GM19043 (cell line): ENCODE data around the gene EML4.

ENCODE experiments used
- ATAC-seq: cut with Tn5 transposase; IDR thresholded peaks from one replicate; pipeline ENCODE4 v1.9.1; 2021; ENCODE audit warnings: low read depth; ENCODE audit not compliant: unreplicated experiment

The EML4 gene

DNA sequence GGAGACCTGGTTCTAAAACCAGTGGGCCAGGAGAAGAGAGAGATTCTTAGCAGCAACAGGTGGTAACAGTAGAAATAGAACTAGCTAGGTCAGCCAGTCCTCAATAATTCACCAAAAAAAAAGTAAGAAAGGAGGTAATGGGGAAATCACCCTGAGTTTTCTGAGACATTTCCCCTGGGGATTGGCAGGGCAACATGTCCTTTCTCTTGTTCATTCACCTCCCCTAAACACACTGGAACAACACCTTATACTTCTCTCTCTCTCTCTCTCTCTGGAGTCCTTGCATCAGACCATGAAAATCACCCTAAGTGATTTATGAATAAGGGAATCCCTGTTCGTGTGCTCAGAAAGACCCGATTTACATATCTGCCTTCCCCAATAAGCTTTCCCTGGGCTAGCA is 127.1 kb downstream of the EML4 start:
- peak; percentile 58 for ATAC-seq

DNA sequence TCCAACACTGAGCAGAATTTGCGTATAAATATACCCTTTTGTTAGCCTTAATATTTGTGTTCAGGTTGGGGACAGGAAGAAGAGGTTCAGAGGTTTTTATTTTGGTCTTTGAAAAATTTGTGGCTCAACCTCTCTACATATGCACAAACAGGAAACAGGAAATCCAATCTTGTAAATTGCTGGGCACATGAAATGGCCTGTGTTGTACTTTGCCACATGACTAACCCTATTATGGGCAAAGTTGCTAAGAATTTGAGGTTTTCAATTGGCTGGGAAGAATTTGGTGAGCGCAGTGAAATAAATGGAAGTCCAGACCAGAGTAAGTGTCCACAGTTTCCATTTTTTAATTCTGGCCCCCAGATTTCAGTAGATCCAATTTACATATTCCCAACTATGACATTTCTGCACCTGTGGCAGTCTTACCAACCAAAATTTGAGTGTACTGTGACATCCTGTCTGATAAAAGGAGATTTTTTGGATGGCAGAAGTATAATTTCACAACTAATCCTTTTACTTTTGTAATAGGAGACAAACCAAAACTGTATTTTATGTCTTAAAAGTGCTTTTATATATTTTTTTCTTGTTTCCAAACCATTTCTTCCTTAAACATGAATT is 128.3 kb downstream of the EML4 start:
- no peak for ATAC-seq

DNA sequence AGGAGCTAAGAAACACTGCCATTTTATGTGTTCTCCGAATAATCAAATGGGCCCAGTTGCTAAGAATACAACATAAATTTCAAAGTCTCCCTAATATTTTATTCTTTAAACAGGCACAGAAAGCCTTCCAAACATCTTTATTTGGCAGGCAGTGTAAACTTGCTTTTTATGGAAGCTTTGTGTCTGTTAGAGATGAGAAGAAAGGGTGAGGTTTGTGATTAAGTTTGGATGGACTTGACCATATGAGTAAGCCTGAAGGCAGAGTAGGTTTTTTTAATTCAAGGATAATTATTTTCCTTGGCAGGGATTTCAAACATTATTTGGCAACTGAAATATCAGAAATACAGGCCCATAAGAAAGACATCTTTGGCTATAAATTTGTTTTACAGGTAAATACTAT is 129.0 kb downstream of the EML4 start:
- no peak for ATAC-seq

DNA sequence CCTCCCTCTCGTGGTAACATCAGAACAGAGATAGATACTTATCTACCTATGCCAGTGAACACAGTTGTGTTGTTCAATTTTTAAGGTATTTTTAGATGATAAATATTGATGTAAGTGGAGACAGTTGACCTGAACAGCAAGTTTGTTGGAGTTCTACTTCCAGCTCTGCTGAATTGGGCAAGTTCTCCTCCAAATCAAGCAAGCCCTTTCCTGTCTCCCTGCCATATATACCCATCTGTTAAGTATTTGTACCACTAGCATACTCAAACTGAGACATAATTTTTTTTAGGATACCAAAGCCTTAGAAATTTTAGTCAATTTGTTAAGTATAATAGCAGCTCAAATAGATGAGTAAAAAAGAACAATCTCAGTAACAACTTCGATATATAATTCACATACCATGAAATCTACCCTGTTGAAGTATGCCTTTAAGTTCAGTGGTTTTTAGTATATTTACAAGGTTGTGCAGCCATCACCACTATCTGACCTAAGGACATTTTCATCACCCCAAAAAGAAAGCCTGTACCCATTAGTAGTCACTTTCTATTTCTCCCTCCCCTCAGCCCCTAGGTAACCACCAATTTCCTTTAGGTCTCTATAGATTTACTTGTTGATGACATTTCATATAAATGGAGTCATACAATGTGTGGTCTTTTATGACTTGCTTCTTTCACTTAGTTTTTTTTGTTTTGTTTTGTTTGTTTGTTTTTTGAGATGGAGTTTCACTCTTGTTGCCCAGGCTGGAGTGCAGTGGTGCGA is 130.0 kb downstream of the EML4 start:
- ATAC-seq: no peak

DNA sequence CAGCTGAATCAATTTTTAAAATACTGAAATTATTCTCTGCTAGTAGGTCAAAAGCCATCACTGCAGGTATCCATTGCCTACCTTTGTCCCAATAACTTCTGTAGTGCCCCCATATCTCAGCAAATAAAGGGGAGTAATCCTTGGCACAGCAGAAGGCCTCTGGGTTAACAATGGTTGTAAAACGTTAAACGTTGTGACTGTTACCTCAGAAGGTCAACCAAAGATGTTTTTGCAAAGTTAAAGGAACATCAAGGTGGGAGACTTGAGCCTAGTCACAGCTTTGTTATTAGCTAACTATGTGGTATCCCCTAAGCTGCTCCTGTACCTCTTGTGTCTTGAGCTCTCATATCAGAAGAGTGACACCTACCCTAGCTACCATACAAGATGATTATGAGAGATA is 131.4 kb downstream of the EML4 start:
- no peak for ATAC-seq

DNA sequence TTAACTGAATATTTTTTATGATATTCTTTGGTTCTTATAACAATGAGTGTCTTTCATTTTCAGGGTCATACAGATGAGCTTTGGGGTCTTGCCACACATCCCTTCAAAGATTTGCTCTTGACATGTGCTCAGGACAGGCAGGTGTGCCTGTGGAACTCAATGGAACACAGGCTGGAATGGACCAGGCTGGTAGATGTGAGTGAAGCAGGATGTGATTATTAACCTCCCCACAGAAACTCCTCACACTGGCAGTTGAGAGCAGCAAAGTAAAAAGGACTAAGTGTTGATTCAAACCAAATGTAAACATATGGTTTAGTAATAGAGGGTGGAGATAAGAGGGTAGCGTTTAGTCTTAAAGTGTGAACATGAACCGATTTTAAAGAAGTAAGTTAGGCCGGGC is 134.1 kb downstream of the EML4 start:
- ATAC-seq: no peak

DNA sequence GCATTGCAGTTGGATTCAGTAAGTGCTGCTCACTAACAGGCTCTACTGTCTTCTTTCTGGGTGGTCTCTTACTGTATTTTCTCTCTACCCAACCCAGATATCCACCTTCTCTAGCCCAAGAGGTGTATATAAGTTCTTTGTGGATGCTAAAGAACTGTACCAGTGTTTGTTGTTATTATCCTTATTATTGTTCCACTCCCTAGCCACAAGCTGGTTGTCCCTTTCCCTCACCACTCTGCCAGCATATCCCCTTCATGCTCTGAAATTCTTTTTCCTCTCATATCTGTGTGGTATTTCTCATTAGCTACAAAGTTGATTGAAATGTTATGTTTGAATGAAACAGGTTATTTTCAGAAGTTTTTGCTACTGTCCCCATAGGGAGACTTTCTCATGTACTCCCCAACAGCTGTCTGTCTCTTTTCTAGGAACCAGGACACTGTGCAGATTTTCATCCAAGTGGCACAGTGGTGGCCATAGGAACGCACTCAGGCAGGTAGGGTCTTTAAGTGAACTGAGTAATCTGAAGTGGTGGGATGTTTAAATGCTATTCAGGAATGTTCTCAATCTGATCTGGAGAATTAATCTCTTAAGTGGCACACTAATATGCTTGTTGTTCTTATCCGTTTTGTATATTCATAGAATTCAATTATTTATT is 135.0 kb downstream of the EML4 start:
- no peak for ATAC-seq

DNA sequence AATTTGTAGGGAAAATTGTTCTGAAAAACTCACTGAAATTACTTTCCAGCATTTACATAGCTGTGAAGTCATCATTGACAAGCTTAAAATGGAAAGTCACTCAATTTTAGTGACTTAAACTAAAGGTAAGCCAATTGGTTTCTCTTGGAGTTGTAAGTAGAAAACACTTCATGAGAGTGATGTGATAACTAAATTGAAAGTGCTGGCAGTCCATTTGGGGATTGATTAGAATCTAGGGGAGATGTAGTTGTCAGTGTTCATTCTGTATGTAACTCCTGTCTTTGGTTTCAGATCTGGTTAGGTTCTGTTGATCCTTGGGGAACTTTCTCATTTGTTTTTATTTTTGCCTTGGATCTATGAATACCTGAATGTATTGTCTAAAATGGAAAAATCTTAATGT is 138.0 kb downstream of the EML4 start:
- no peak for ATAC-seq

DNA sequence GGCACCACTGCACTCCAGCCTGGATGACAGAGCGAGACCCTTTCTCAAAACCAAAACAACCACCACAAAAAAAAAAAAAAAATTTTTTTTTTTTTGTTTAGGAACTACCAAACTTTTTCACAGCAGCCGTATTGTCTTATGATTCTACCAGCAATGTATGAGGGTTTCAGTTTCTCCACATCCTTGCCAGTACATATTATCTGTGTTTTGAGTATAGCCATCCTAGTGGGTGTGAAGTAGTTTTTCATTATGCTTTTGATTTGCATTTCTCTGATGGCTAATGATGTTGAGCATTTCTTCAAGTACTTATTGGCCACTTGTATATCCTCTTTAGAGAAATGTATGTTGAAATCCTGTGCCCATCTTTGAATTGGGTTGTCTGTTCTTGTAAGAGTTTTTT is 140.2 kb downstream of the EML4 start:
- no peak for ATAC-seq

DNA sequence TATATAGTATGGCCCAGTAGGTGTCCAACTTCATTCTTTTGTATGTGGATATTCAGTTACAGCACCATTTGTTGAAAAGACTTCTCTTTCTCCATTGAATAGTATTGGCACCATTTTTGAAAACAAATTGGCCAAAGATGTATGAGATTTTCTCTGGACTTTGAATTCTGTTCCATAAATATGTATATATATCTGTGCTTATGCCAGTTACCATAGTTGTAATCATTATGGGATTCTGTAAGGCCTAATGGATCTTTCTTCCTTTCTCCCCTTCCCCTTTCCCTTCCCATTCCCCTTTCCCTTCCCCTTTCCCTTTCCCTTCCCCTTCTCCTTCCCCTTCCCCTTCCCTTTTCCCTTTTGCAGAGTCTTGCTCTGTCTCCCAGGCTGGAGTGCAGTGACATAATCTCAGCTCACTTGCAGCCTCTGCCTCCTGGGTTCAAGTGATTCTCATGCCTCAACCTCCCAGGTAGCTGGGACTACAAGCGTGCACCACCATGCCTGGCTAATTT is 140.9 kb downstream of the EML4 start:
- ATAC-seq: no peak

DNA sequence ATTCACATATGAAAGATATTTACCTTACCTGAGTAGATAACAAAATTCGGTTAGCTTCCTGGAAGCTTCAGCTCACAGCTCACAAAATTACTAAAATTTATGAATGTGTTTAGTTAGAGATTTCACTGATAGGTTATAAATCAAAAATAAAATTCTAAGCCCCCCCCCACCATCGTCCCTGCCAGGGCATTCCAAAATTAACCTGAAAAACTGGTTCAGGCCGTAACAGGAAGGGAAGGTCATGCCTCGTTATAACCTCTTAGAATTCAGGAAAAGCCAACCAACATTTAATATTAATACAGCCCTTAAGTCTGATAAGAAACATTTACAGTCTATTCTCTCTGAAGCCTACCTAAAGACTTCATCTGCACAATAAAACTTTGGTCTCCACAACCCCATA is 143.0 kb downstream of the EML4 start:
- ATAC-seq: no peak

DNA sequence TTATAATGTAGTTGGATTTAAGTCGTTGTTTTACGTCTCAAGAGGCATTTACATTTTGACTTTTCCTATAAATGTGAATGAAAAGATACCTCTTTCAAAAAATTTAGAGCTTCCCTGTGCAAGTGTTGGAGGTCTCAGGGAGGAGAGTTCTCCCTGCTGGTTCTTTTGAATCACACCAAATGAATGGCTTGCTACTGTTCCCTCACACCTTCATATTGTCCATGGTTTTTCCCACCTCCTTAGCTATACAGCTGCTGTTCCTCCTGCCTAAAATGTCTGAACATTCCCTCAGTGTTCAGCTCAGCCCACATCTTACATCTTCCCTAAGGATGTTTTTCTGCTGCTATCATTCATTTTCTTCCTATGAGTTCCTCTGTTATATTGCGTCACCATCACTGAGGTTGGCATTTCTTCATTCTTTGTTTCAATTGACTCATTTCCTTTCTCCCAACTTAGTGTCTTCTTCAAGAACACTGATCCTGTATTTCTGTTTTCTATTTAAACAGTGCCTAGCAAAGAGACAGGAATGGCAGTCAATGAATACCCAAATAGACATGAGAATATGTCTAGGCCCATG is 145.8 kb downstream of the EML4 start:
- no peak for ATAC-seq

DNA sequence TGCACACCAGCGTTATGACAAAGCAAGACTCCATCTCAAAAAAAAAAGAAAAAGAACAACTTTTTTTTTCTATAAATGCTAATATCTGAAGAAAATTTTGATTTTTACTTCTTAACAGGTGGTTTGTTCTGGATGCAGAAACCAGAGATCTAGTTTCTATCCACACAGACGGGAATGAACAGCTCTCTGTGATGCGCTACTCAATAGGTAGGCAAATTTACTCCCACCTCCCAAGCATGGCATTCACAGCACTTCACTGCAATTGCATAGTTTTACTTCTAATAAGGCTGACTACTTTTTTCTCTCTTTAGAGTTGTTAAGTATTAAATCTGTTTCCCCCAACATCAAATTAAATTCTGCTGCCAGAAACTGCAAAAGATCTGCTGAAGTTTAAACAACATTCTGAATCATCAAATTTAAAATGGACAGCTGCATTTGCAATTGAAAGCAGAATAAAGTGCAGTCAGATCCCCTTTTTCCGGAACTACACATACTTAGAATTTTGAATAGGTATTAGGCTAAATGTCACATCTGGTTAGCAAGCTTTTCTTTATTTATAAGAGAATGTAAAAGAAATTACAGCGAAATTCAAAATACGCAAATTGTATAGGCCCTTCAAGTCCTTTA is 146.8 kb downstream of the EML4 start:
- no peak for ATAC-seq

DNA sequence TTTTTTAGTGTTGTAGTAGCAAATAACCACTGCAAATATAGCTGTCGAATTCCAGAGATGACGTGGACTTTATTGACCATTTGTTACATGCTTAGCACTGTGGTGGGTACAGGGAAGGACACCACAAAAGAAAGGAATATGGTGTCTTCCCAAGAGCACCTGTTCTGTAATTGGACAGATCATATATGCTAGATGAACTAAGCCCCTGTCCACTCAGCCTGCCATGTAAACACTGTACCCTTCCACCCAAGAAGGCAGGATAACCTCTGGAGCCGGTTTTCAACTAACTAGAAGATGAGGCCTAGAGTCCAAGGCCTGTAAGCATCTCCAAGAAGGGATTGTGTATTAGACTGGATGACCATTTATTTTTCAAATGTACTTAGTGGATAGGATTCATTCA is 147.8 kb downstream of the EML4 start:
- ATAC-seq: no peak

DNA sequence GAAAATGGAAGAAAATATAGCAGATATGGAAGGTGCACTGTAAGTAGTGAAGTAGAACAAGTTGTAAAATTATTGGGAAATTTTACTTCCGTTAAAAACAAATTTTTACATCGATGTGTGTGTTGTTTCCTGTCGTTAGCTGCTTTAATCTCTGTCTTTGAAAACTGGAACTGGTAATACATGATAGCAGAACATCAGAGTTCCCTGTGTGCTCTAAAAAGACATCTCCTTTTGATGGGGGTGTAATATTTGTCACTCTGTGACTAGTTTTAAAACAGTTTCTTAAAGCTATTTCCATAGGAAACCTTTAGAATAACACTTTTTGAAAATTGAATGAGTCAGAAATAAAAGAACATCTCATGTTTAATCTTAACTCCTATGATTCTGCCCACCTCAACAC is 148.3 kb downstream of the EML4 start:
- no peak for ATAC-seq

DNA sequence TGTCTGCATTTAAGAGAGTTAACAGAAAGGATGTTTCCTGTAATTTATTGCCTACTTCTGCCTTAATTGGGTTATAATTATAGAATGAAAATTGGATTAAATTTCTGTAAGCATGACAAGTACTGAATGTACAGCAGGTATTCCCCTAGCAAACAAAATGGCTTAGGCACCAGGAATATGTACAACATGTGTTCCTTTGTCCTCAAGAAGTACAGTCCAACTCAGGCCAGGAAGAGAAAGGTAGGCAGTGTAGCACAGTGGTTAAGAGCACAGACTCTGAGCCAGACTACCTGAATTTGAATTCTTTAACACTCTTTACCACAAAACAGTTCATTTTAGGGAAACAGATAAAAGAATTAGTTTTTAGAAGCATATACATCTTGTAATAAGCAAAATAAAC is 148.8 kb downstream of the EML4 start:
- no peak for ATAC-seq

DNA sequence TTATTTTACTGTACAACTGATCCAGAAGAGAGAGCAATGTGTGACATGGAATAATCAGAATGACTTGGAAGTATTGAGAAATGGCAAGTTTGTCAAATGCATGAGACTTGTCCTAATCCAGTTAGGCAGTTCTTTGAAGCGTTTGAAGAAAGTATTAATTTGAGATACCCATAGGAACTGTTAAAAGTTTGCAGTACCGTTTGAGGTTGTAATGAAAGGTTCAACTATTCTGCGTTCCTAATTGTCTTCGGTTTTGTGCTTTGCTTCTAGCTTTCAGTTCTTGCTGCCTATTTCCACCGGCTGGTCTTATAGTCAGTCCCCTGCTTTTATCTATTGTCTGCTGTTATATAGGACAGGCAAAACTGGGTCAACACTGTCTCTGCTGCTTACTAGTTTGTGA is 150.1 kb downstream of the EML4 start:
- no peak for ATAC-seq

DNA sequence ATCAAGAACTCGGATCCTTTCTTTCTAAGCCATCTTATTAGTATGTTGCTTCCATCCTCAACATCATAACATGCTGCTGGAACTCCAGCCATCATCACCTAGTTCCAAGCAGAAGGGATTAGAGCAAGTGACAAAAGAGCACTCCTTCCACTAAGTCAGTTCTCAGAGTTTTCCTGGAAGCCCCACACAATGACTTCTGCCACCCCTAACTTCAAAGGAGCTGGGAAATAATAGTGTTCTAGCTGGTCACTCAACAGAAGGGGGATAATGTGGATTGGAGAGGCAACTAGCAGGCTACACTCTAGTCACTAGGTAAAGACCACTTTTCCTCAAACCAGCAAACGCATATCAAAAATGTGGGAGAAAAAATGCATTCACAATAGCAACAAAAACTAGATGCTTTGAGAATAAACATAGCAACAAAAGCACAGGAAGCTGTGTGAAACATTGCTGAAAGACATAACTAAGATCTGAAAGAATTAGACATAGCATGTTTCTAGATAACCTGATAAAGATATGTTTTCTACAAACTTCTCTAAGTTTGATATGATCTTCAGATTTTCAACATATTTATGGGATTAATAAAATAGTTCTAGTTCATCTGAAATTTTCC is 152.4 kb downstream of the EML4 start:
- no peak for ATAC-seq

DNA sequence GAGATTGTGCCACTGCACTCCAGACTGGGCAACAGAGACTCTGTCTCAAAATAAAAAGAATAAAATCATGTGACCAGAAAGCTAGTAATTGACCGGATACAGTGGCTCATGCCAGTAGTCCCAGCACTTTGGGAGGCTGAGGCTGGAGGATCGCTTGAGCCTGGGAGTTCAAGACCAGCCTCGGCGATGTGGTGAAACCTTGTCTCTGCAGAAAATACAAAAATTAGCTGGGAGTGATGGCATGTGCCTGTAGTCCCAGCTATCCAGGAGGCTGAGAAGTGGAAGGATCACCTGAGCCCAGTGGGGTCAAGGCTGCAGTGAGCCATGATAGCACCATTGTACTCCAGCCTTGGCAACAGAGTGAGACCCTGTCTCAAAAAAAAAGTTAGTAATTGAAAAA is 155.1 kb downstream of the EML4 start:
- ATAC-seq: no peak

DNA sequence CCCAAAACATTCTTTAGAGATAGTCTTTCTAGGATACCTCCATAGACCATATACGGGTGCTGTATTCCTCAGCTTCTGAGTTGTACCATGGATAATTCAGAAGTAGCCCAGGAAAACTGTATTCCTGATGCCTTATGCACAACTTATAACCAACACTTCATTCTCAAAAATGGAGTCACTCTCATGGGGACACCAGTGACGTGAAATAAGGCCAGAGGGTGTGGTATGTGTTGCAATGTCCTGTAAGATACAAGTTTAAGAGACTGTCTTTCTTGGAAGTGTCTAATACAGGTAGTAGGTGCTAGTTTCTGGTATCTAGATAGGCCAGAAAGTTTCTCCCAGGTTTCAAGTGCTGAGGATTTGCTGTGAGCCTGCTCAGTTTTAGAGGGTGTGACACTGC is 155.8 kb downstream of the EML4 start:
- ATAC-seq: no peak

DNA sequence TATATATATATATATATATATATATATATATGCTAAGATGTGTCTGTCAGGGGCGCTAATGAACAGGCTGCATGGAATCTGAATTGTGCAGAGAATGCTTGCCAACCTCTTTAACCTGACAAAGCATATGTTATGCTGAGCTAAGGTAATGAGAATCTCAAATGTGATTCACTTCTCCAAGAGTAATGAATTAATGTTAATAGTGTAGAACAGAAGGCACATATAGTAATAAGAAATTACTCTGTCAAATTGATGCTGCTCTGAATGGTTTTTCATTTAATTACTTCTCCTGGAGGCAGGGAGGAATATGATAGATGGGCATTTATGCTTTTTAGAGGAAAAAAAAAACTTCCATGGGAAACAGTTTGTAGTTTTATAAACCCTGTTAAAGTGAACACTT is 156.5 kb downstream of the EML4 start:
- ATAC-seq: no peak
